ENCODE results near the gene SLC5A2. TPM values are rescaled to one million over a fixed set of nuclear protein-coding genes. Genes with fewer than 3 reads are reported as not detected.

SLC5A2 gene
- total and polyA plus RNA-seq, 7 donors: 0.08 to 0.35 (median 0.26) TPM; not detected in 4

- 63 to 68% (median 63%) methylated on average over 8 of the region's 8 CpGs for WGBS, 3 donors
- ATAC-seq (no peak), DNase-seq (peak in 1 of 2 donors; percentile 38)
- peak overlapping the region; percentile 98 for H3K4me3 ChIP-seq
- H3K27me3 ChIP-seq (ENCODE audit: insufficient read depth in 3 of 3, low read length in 2 of 3): no peaks in the 10 kb centered on the region
- TF ChIP-seq CTCF (IDR thresholded peaks at IDR 0.05): no peak
- no peaks in the 10 kb centered on the region for H3K9me3 ChIP-seq
- peak overlapping the region; percentile 100 for H3K27ac ChIP-seq
- H3K4me1 ChIP-seq: peaks cover 74% of the 10 kb centered on the region
- intact Hi-C loops (cut with DNase I): loop anchor here in 1 of 2 donors (10.0 kb wide), 1 partner anchor 242 kb away; the partner anchor contains the start of genes PYDC1 and TRIM72
- peaks cover 3 to 13% of the 10 kb centered on the region in 2 donors for H3K36me3 ChIP-seq (ENCODE audit: insufficient read depth in 1 of 2, low read depth in 1 of 2)
Observed at GRCh38 chr16:31456988-31457360, 25.9 kb upstream of the SLC5A2 start.

- Histone ChIP-seq H3K4me1 (peaks cover 61% of the 10 kb centered on the region), H3K36me3 (ENCODE audit: insufficient read depth in 1 of 2, low read depth in 1 of 2) (peaks cover 6 to 26% of the 10 kb centered on the region in 2 donors), H3K27me3 (ENCODE audit: insufficient read depth in 3 of 3, low read length in 2 of 3) (no peaks in the 10 kb centered on the region), H3K27ac (peak overlapping the region; percentile 100), H3K9me3 (no peaks in the 10 kb centered on the region), H3K4me3 (peak overlapping the region; percentile 98)
- TF ChIP-seq CTCF (IDR thresholded peaks at IDR 0.05): no peak
- WGBS, 3 donors: 0 to 1% (median 1%) methylated on average over 41 to 42 of the region's 42 CpGs
- DNase-seq: peak; percentile 68 to 89
- ATAC-seq: peak; percentile 34 to 47 (median 38)
- intact Hi-C loops (cut with DNase I): loop anchor here (2.0 to 10.0 kb wide), 2 partner anchors 51 to 243 kb away; partner anchors contain the start of genes PYDC1 (in 1 of the 2), RUSF1 (in 1 of the 2) and TRIM72 (in 1 of the 2)
Observed at GRCh38 chr16:31458073-31458843, 24.7 kb upstream of the SLC5A2 start.

- Histone ChIP-seq H3K27ac (peak within 1 kb of the TSS; percentile 100), H3K36me3 (ENCODE audit: insufficient read depth in 1 of 2, low read depth in 1 of 2) (peaks cover 6 to 34% of the 10 kb centered on the region in 2 donors), H3K4me3 (peak within 1 kb of the TSS; percentile 98), H3K4me1 (peaks cover 54% of the 10 kb centered on the region), H3K27me3 (ENCODE audit: insufficient read depth in 3 of 3, low read length in 2 of 3) (no peaks in the 10 kb centered on the region), H3K9me3 (no peaks in the 10 kb centered on the region)
- peak; percentile 65 for TF ChIP-seq CTCF (IDR thresholded peaks at IDR 0.05)
- DNase-seq (peak; percentile 97 to 99), ATAC-seq (peak; percentile 78 to 85 (median 82))
- 0 to 1% (median 0%) methylated on average over 87 to 91 of the region's 91 CpGs for WGBS, 3 donors
- intact Hi-C loops (cut with DNase I): loop anchor here (2.0 to 10.0 kb wide), 2 partner anchors 50 to 244 kb away; partner anchors contain the start of genes PYDC1 (in 1 of the 2), RUSF1 (in 1 of the 2) and TRIM72 (in 1 of the 2)
Observed at GRCh38 chr16:31458844-31459686, 23.9 kb upstream of the SLC5A2 start, which contains the start of gene ARMC5. Gene ARMC5, plus strand, starts transcription at chr16:31459501. Its CDS starts 24 bp downstream, at chr16:31459525.

- H3K4me3 ChIP-seq: peak overlapping the region; percentile 98
- ATAC-seq: peak; percentile 81 to 87 (median 83)
- no peaks in the 10 kb centered on the region for H3K9me3 ChIP-seq
- H3K4me1 ChIP-seq: peaks cover 47% of the 10 kb centered on the region
- intact Hi-C loops (cut with DNase I): loop anchor here (2.0 to 10.0 kb wide), 4 partner anchors 49 to 405 kb away; partner anchors contain the start of genes PYDC1 (in 1 of the 2), RUSF1 (in 1 of the 2) and TRIM72 (in 1 of the 2)
- peaks cover 9 to 42% of the 10 kb centered on the region in 2 donors for H3K36me3 ChIP-seq (ENCODE audit: insufficient read depth in 1 of 2, low read depth in 1 of 2)
- DNase-seq: peak; percentile 100
- H3K27me3 ChIP-seq (ENCODE audit: insufficient read depth in 3 of 3, low read length in 2 of 3): no peaks in the 10 kb centered on the region
- H3K27ac ChIP-seq: peak overlapping the region; percentile 100
- TF ChIP-seq CTCF (IDR thresholded peaks at IDR 0.05): no peak
- WGBS, 3 donors: 2 to 3% (median 2%) methylated on average over 46 to 61 of the region's 61 CpGs
Observed at GRCh38 chr16:31459687-31460581, 23.0 kb upstream of the SLC5A2 start.

Data from psoas muscle (tissue), 8 donors.